ENCODE data around the gene TNIK.

- TF ChIP-seq CTCF (conservative IDR thresholded peaks at IDR 0.05; ENCODE audit: low read depth, low read length), result no peak
- no peak for TF ChIP-seq EZH2phosphoT487 (IDR thresholded peaks at IDR 0.05; ENCODE audit: borderline replicate concordance, low read length)
- no peak for TF ChIP-seq EZH2 (IDR thresholded peaks at IDR 0.05; ENCODE audit: low read length, unreplicated experiment)
Observed at GRCh38 chr3:171176244-171176933, 283.8 kb downstream of the TNIK start.
